GM12878 (cell line): ENCODE results near the gene CD48. TPM values are rescaled to one million over a fixed set of nuclear protein-coding genes. Genes with fewer than 3 reads are reported as not detected.

Experiments
- ATAC-seq: fragments of 200-7000 bp; cut with Tn5 transposase; 3 replicates; pipeline ENCODE4 v1.9.1; 2020; ENCODE audit warnings: mild to moderate bottlenecking, moderate library complexity
- BruUV-seq: library from RNA; stranded (reverse); fragments of 400-500 nt; replicated peaks from 2 replicates; lab custom pipeline; 2021; lab: Mats Ljungman, UMichigan
- CTCF ChIA-PET: fragments of 300-600 bp; sonication (Branson Sonifier 250); formaldehyde crosslinking; extraction: SDS; loops from one replicate; lab custom pipeline; 2021; ENCODE audit warnings: inconsistent platforms; lab: Yijun Ruan, JAX
- POLR2A ChIA-PET: fragments of 350-600 bp; formaldehyde crosslinking; extraction: SDS; loops from one replicate; lab custom pipeline; 2021; ENCODE audit warnings: inconsistent platforms; lab: Charles Lee
- RAD21 ChIA-PET: fragments of 300-600 bp; sonication (Branson Sonifier 250); formaldehyde crosslinking; loops from one replicate; lab custom pipeline; 2023; ENCODE audit warnings: antibody characterized with exemption; ENCODE audit not compliant: unreplicated experiment; lab: Charles Lee
- SMC1A ChIA-PET: fragments of 300-600 bp; sonication (Branson Sonifier 250); formaldehyde crosslinking; loops from one replicate; lab custom pipeline; 2023; ENCODE audit not compliant: unreplicated experiment, uncharacterized antibody; lab: Charles Lee
- DNase-seq: peaks from one replicate; pipeline ENCODE4 v3.0.0-alpha.2; 2011; ENCODE audit warnings: low read depth, low spot score
- FAIRE-seq: peaks from 3 replicates; lab custom pipeline; 2011; peaks lifted over from hg19 to GRCh38; lab: Jason Lieb, UNC
- H2AFZ ChIP-seq: 2 replicates; pipeline ENCODE4 v1.6.0; 2011; ENCODE audit warnings: low read depth, low read length, control low read depth; ENCODE audit not compliant: control insufficient read depth
- H3K27ac ChIP-seq: 2 replicates; pipeline ENCODE4 v1.5.1; 2011; ENCODE audit warnings: control low read depth; ENCODE audit not compliant: control insufficient read depth, insufficient read depth
- H3K27me3 ChIP-seq, 2 experiments: replicated peaks in 1 of 2; 2 replicates each; pipeline versions ENCODE4 v1.6.0 to v1.6.1; 2011; ENCODE audit warnings: low read length in 1 of 2; ENCODE audit not compliant: control insufficient read depth in 2 of 2, insufficient read depth in 2 of 2
- H3K36me3 ChIP-seq, 2 experiments: 2 replicates each; pipeline ENCODE4 v1.5.1; 2011; ENCODE audit warnings: low read length in 1 of 2; ENCODE audit not compliant: control insufficient read depth in 2 of 2, insufficient read depth in 2 of 2
- H3K4me1 ChIP-seq: 2 replicates; pipeline ENCODE4 v1.6.1; 2011; ENCODE audit warnings: mild to moderate bottlenecking, low read length, moderate library complexity, mixed read lengths; ENCODE audit not compliant: control insufficient read depth, insufficient read depth
- H3K4me2 ChIP-seq: 2 replicates; pipeline ENCODE4 v1.6.0; 2011; ENCODE audit warnings: control low read depth; ENCODE audit not compliant: control insufficient read depth, insufficient read depth
- H3K4me3 ChIP-seq: fragments of 200-600 bp; sonication (generic); 2 replicates; pipeline ENCODE4 v1.5.1; 2016
- H3K79me2 ChIP-seq: 2 replicates; pipeline ENCODE4 v1.6.0; 2011; ENCODE audit warnings: low read length; ENCODE audit not compliant: control insufficient read depth, insufficient read depth
- H3K9ac ChIP-seq: 2 replicates; pipeline ENCODE4 v1.8.0; 2011; ENCODE audit warnings: low read length, control low read depth, mixed read lengths; ENCODE audit not compliant: control insufficient read depth, insufficient read depth
- H3K9me3 ChIP-seq: replicated peaks from 3 replicates; pipeline ENCODE4 v1.5.1; 2011; ENCODE audit warnings: mild to moderate bottlenecking, low read length; ENCODE audit not compliant: control insufficient read depth, insufficient read depth
- H4K20me1 ChIP-seq: 2 replicates; pipeline ENCODE4 v1.6.0; 2011; ENCODE audit not compliant: control insufficient read depth, insufficient read depth
- BCL11A ChIP-seq: IDR thresholded peaks from 2 replicates; pipeline ENCODE4 v1.6.1; 2011; ENCODE audit warnings: low read depth, low read length
- BHLHE40 ChIP-seq, 2 experiments: fragments of 450-650 bp in 1 of 2; IDR thresholded peaks; 2 replicates each; pipeline ENCODE4 v1.6.1; 2011 to 2017; ENCODE audit warnings: low read depth in 2 of 2, borderline replicate concordance in 1 of 2, improper control_type of control experiment in 1 of 2, low read length in 1 of 2, mild to moderate bottlenecking in 1 of 2
- CHD1 ChIP-seq: IDR thresholded peaks from 2 replicates; pipeline ENCODE4 v1.6.1; 2012; ENCODE audit warnings: low read depth, low read length, improper control_type of control experiment
- CHD2 ChIP-seq: IDR thresholded peaks from 2 replicates; pipeline ENCODE4 v1.6.1; 2011; ENCODE audit warnings: low read depth, low read length, improper control_type of control experiment, borderline replicate concordance
- HDGF ChIP-seq: fragments of 450-650 bp; IDR thresholded peaks from 2 replicates; pipeline ENCODE4 v1.6.1; 2016; ENCODE audit warnings: antibody characterized with exemption
- MTA3 ChIP-seq: IDR thresholded peaks from 2 replicates; pipeline ENCODE4 v1.6.1; 2012; ENCODE audit warnings: low read length, inconsistent platforms, borderline replicate concordance
- NFIC ChIP-seq: IDR thresholded peaks from 2 replicates; pipeline ENCODE4 v1.6.1; 2012; ENCODE audit warnings: low read depth, mild to moderate bottlenecking, inconsistent platforms, low read length, moderate library complexity
- PML ChIP-seq: IDR thresholded peaks from 2 replicates; pipeline ENCODE4 v1.6.1; 2012; ENCODE audit warnings: low read length, inconsistent platforms
- POLR2A ChIP-seq: IDR thresholded peaks from 2 replicates; pipeline ENCODE4 v1.6.1; 2011; ENCODE audit warnings: low read depth, mild to moderate bottlenecking, low read length
- POLR2AphosphoS2 ChIP-seq: IDR thresholded peaks from 2 replicates; pipeline ENCODE4 v1.6.1; 2011; ENCODE audit warnings: low read depth, mild to moderate bottlenecking, low read length, improper control_type of control experiment, moderate library complexity
- POLR2AphosphoS5 ChIP-seq: IDR thresholded peaks from 2 replicates; pipeline ENCODE4 v1.6.1; 2011; ENCODE audit warnings: mild to moderate bottlenecking, low read length, inconsistent platforms
- POU2F2 ChIP-seq: IDR thresholded peaks from 3 replicates; pipeline ENCODE4 v1.6.1; 2011; ENCODE audit warnings: low read depth, mild to moderate bottlenecking, low read length, borderline replicate concordance
- WGBS: methylation state at CpG from one replicate; pipeline ENCODE4 v1.1.6; 2016; ENCODE audit warnings: low lambda C conversion rate; ENCODE audit not compliant: insufficient replicate concordance, insufficient coverage; ENCODE audit errors: missing lambda C conversion rate; 5-methylcytosine and 5-hydroxymethylcytosine counted together
- in situ Hi-C: fragments of 300-500 bp; cut with MboI; formaldehyde crosslinking; loops from 9 replicates; pipeline ENCODE4 v1.14.3; 2018; ENCODE audit warnings: mixed read lengths
- intact Hi-C: fragments of 100-400 bp; cut with micrococcal nuclease; formaldehyde crosslinking; loops from one replicate; pipeline ENCODE4 v1.14.2; 2022; ENCODE audit not compliant: unreplicated experiment
- polyA plus RNA-seq, 11 experiments: library from polyadenylated mRNA; depleted of rRNA in 4 of 11; unstranded in 6 of 11; stranded (reverse) in 5 of 11; fragments of >200 nt; fragmentation: Nextera tagmentation in 4 of 11; fragmentation: Illumina TruSeq in 1 of 11; extraction: Ambion mirVana in 4 of 11; extraction: Trizol in 1 of 11; gene quantifications; 1 replicate in 1 of 11; 2 replicates in 10 of 11; pipeline versions ENCODE4 v1.2.1 to v1.2.3, GENCODE V29; 2011 to 2016; ENCODE audit warnings: inconsistent platforms in 2 of 11, missing spikeins in 2 of 11, low read depth in 1 of 11
- total RNA-seq, 4 experiments: library from RNA; depleted of rRNA in 3 of 4; stranded (reverse); fragments of >200 nt in 3 of 4; fragmentation: Illumina TruSeq in 1 of 4; extraction: Trizol in 1 of 4; gene quantifications; 2 replicates each; pipeline versions ENCODE4 v1.2.1 to v1.2.3, GENCODE V29; 2013 to 2021
- TF ChIP-seq, protein P1 (sequence below), 3 experiments: IDR thresholded peaks in 2 of 3; conservative IDR thresholded peaks in 1 of 3; 2 replicates each; pipeline ENCODE4 v1.5.1; 2011; ENCODE audit warnings: low read depth in 3 of 3, low read length in 3 of 3, mild to moderate bottlenecking in 3 of 3, control low read depth in 2 of 3, moderate library complexity in 2 of 3, inconsistent platforms in 1 of 3, mixed read lengths in 1 of 3; ENCODE audit not compliant: control insufficient read depth in 2 of 3, insufficient read depth in 1 of 3; ENCODE audit errors: extremely low read depth in 1 of 3
- TF ChIP-seq, protein P2 (sequence below): fragments of 450-650 bp; IDR thresholded peaks from 2 replicates; pipeline ENCODE4 v1.6.1; 2018; ENCODE audit warnings: mild to moderate bottlenecking, low read depth, moderate library complexity; ENCODE audit not compliant: partially characterized antibody

Gene CD48
- total and polyA plus RNA-seq, 10 of the 15 experiments (the other 5 are each of a cell fraction or from before 2014, with no cell fraction given) = 302 to 1,315 (median 430) TPM

DNA sequence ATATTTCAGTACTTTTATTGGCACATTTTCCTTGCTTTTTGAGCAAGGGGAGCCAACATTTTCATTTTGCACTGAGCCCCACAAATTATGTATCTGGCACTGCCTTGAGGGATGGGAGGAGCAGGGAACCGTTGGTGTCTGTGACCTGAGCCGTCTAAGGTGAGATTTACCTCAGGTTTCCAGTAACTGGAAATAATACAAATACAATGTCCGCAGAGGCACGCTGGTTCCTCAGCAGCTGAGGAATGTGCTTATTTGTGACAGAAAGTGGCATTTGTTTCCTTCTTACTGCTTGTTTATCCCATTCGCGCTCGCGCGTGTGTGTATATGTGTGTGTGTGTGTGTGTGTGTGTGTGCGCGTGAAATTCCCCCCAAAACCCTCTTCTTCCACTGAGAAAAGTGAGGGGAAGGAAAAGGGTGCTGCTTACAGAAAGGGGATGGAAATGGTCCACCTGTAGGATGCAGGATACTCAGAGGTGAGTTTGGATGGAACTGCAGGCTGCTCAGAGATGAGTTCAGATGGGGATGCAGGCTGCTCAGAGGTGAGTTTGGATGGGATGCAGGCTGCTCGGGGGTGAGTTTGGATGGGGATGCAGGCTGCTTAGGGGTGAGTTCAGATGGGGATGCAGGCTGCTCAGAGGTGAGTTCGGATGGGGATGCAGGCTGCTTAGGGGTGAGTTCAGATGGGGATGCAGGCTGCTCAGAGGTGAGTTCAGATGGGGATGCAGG, 34.6 kb downstream of the CD48 start:
- in situ Hi-C loops = no loop called here
- Histone ChIP-seq H3K9ac (no peak overlapping the region), H3K36me3 (peaks cover 43 to 48% of the 10 kb centered on the region in 2 experiments), H3K4me3 (no peak overlapping the region), H3K79me2 (peaks cover 29% of the 10 kb centered on the region), H2AFZ (no peak overlapping the region), H3K4me1 (peaks cover 44% of the 10 kb centered on the region), H3K9me3 (no peaks in the 10 kb centered on the region), H4K20me1 (no peaks in the 10 kb centered on the region; the same call in 1 of the 2 replicates), H3K27ac (no peak overlapping the region), H3K27me3 (no peaks in the 10 kb centered on the region), H3K4me2 (no peak overlapping the region)
- ChIA-PET CTCF (interaction anchor here (0.8 to 9.8 kb wide), 4 partner anchors 48 to 92 kb away, joined by 3 to 95 read pairs (median 84); no protein-coding TSS in a partner anchor), POLR2A (no interaction called here), SMC1A (interaction anchor here (1.1 to 6.2 kb wide), 3 partner anchors 48 to 90 kb away, joined by 4 to 82 read pairs (median 70); no protein-coding TSS in a partner anchor), RAD21 (interaction anchor here (1.4 kb wide), 1 partner anchor 321 kb away, joined by 3 read pairs; no protein-coding TSS in a partner anchor)
- no TSS peak for BruUV-seq
- 83% methylated on average over 13 of the region's 13 CpGs for WGBS
- DNase-seq = no peak
- ATAC-seq = no peak
- TF ChIP-seq POLR2AphosphoS2 (peak; percentile 65; the same call in 1 of the 2 replicates), CHD2 (0 out of 2 replicates have a peak, but pooled peaks have one; percentile 19), POU2F2 (0 out of 3 replicates have a peak, but pooled peaks have one; percentile 6), MTA3 (peak; percentile 82; the same call in 1 of the 2 replicates), POLR2A (peak; percentile 73; the same call in 1 of the 2 replicates), BHLHE40 (IDR thresholded peaks at IDR 0.05; ENCODE audit: borderline replicate concordance in 1 of 2, low read depth in 2 of 2, low read length in 1 of 2) (no peak), CHD1 (no peak), NFIC (no peak), HDGF (no peak), PML (peak; percentile 76), POLR2AphosphoS5 (peak; percentile 43; the same call in 1 of the 2 replicates), BCL11A (no peak)
- TF ChIP-seq, protein P1, sequence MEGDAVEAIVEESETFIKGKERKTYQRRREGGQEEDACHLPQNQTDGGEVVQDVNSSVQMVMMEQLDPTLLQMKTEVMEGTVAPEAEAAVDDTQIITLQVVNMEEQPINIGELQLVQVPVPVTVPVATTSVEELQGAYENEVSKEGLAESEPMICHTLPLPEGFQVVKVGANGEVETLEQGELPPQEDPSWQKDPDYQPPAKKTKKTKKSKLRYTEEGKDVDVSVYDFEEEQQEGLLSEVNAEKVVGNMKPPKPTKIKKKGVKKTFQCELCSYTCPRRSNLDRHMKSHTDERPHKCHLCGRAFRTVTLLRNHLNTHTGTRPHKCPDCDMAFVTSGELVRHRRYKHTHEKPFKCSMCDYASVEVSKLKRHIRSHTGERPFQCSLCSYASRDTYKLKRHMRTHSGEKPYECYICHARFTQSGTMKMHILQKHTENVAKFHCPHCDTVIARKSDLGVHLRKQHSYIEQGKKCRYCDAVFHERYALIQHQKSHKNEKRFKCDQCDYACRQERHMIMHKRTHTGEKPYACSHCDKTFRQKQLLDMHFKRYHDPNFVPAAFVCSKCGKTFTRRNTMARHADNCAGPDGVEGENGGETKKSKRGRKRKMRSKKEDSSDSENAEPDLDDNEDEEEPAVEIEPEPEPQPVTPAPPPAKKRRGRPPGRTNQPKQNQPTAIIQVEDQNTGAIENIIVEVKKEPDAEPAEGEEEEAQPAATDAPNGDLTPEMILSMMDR (IDR thresholded peaks at IDR 0.05 in 2 of 3, conservative IDR thresholded peaks at IDR 0.05 in 1 of 3; ENCODE audit: control insufficient read depth in 2 of 3, extremely low read depth in 1 of 3, insufficient read depth in 1 of 3, low read depth in 3 of 3, low read length in 3 of 3) = no peak
- TF ChIP-seq, protein P2, sequence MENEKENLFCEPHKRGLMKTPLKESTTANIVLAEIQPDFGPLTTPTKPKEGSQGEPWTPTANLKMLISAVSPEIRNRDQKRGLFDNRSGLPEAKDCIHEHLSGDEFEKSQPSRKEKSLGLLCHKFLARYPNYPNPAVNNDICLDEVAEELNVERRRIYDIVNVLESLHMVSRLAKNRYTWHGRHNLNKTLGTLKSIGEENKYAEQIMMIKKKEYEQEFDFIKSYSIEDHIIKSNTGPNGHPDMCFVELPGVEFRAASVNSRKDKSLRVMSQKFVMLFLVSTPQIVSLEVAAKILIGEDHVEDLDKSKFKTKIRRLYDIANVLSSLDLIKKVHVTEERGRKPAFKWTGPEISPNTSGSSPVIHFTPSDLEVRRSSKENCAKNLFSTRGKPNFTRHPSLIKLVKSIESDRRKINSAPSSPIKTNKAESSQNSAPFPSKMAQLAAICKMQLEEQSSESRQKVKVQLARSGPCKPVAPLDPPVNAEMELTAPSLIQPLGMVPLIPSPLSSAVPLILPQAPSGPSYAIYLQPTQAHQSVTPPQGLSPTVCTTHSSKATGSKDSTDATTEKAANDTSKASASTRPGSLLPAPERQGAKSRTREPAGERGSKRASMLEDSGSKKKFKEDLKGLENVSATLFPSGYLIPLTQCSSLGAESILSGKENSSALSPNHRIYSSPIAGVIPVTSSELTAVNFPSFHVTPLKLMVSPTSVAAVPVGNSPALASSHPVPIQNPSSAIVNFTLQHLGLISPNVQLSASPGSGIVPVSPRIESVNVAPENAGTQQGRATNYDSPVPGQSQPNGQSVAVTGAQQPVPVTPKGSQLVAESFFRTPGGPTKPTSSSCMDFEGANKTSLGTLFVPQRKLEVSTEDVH = peak; percentile 51
- intact Hi-C loops = loop anchor here (5.0 kb wide), 1 partner anchor 35 kb away; the partner anchor contains the start of gene CD48
- no peak for FAIRE-seq
